ENCODE data around the gene CFAP58.
"Not testable (repeated sequence)": the region's sequence is repeated elsewhere in the genome, so short reads cannot be mapped to it uniquely, and the experiment has no call there.

Gene CFAP58

GRCh38 chr10:104434601-104435000 is 81.0 kb downstream of the CFAP58 start:
- no peak for DNase-seq (ENCODE audit: low read depth in 2 of 2)

- DNase-seq (ENCODE audit: low read depth in 2 of 2): no peak
Measured at GRCh38 chr10:104435822-104436221, 82.2 kb downstream of the CFAP58 start.

- no peak for DNase-seq (ENCODE audit: low read depth in 2 of 2)
Measured at GRCh38 chr10:104437226-104437625, 83.6 kb downstream of the CFAP58 start.

- no peak for DNase-seq (ENCODE audit: low read depth in 2 of 2)
Measured at GRCh38 chr10:104440221-104440620, 86.6 kb downstream of the CFAP58 start.

GRCh38 chr10:104441329-104442000 is 87.8 kb downstream of the CFAP58 start:
- no peak for DNase-seq (ENCODE audit: low read depth in 2 of 2)

- no peak for DNase-seq (ENCODE audit: low read depth in 2 of 2)
Measured at GRCh38 chr10:104445359-104445758, 91.7 kb downstream of the CFAP58 start.

GRCh38 chr10:104446151-104446550 is 92.5 kb downstream of the CFAP58 start:
- no peak for DNase-seq (ENCODE audit: low read depth in 2 of 2)

- no peak for DNase-seq (ENCODE audit: low read depth in 2 of 2)
Measured at GRCh38 chr10:104447331-104447730, 93.7 kb downstream of the CFAP58 start.

GRCh38 chr10:104447906-104448305 is 94.3 kb downstream of the CFAP58 start:
- no peak for DNase-seq (ENCODE audit: low read depth in 2 of 2)

- DNase-seq (ENCODE audit: low read depth in 2 of 2): no peak
Measured at GRCh38 chr10:104449391-104449790, 95.8 kb downstream of the CFAP58 start.

- no peak for DNase-seq (ENCODE audit: low read depth in 2 of 2)
Measured at GRCh38 chr10:104450490-104450889, 96.9 kb downstream of the CFAP58 start.

- DNase-seq (ENCODE audit: low read depth in 2 of 2): no peak
Measured at GRCh38 chr10:104450954-104451353, 97.3 kb downstream of the CFAP58 start.

GRCh38 chr10:104452977-104453376 is 99.3 kb downstream of the CFAP58 start:
- DNase-seq (ENCODE audit: low read depth in 2 of 2): no peak

GRCh38 chr10:104456802-104457542 is 103.3 kb downstream of the CFAP58 start:
- no peak for DNase-seq (ENCODE audit: low read depth in 2 of 2)

GRCh38 chr10:104457543-104457828 is 103.9 kb downstream of the CFAP58 start:
- no peak for DNase-seq (ENCODE audit: low read depth in 2 of 2)

GRCh38 chr10:104465575-104465974 is 111.9 kb downstream of the CFAP58 start:
- DNase-seq (ENCODE audit: low read depth in 2 of 2): not testable (repeated sequence)

GRCh38 chr10:104468818-104469217 is 115.2 kb downstream of the CFAP58 start:
- DNase-seq (ENCODE audit: low read depth in 2 of 2): not testable (repeated sequence)

GRCh38 chr10:104472505-104472904 is 118.9 kb downstream of the CFAP58 start:
- no peak for DNase-seq (ENCODE audit: low read depth in 2 of 2)

- DNase-seq (ENCODE audit: low read depth in 2 of 2): no peak
Measured at GRCh38 chr10:104472957-104473745, 119.5 kb downstream of the CFAP58 start.

GRCh38 chr10:104478380-104478779 is 124.7 kb downstream of the CFAP58 start:
- no peak for DNase-seq (ENCODE audit: low read depth in 2 of 2)

GRCh38 chr10:104479906-104480593 is 126.4 kb downstream of the CFAP58 start:
- DNase-seq (ENCODE audit: low read depth in 2 of 2): no peak

GRCh38 chr10:104480797-104481196 is 127.2 kb downstream of the CFAP58 start:
- DNase-seq (ENCODE audit: low read depth in 2 of 2): no peak

Data from stimulated activated CD4-positive, alpha-beta T cell treated with anti-CD3 and anti-CD28 coated beads, Interleukin-4, amount 100 ng/mL, for 48 hours (primary cell).